Measurements from ENCODE around the gene DOCK6.

The DOCK6 gene

DNA sequence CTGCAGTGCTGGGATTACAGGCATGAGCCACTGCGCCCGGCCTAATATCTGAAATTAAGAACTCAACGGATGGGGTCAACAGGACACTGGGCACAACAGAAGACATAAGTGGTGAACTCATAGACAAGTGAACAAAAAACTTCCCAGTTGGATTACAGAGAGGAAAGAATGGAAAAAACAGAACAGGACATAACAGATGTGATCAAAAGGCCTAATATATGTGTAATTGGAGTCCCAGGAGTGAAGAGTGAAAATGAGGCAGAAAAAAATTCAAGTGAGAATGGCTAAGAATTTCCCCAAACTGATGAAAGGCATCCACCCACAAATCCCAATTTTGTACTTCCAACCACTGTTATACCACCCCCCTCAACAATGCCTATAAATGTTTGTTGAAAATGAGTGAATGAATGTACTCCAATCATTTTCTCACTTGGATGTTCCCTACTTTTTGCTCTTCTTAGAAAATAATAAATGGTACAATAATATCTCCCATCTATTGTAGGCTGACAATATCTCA, 41.2 kb downstream of the DOCK6 start:
- no peak for TF ChIP-seq CTCF (IDR thresholded peaks at IDR 0.05; ENCODE audit: low read depth, low read length)
- no peak for DNase-seq (ENCODE audit: extremely low read depth, low read depth)

GRCh38 chr19:11214387-11214786, 47.9 kb downstream of the DOCK6 start:
- TF ChIP-seq CTCF (IDR thresholded peaks at IDR 0.05; ENCODE audit: low read depth, low read length): no peak
- no peak for DNase-seq (ENCODE audit: extremely low read depth, low read depth)

DNA sequence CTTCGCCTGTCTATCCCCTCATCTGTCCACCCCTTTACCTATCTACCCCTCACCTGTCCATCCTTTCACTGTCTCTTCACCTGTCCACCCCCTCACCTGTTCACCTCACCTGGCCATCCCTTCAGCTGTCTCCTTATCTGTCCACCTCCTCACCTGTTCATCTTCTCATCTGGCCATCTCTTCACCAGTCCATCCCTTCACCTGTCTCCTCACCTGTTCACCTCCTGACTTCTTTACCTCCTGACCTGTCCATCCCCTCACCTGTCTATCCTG, 51.7 kb downstream of the DOCK6 start:
- DNase-seq (ENCODE audit: extremely low read depth, low read depth): no peak
- no peak for TF ChIP-seq CTCF (IDR thresholded peaks at IDR 0.05; ENCODE audit: low read depth, low read length)

DNA sequence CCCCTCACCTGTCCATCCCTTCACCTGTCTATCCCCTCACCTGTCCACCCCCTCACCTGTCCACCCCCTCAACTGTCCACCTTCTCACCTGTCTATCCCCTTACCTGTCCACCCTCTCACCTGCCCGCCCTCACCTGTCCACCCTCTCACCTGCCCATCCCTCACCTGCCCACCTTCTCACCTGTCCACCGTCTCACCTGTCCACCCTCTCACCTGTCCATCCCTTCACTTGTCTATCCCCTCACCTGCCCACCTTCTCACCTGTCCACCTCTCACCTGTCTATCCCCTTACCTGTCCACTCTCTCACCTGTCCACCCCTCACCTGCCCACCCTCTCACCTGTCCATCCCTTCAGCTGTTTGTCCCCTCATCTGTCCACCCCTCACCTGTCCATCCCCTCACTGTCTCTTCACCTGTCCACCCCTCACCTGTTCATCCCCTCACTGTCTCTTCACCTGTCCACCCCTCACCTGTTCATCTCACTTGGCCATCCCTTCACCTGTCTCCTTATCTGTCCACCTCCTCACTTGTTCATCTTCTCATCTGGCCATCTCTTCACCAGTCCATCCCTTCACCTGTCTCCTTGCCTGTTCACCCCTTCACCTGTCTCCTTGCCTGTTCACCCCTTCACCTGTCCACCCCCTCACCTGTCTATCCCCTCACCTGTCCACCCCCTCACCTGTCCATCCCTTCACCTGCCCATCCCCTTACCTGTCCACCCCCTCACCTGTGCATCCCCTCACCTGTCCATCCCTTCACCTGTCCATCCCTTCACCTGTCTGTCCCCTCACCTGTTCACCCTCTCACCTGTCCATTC, 52.3 kb downstream of the DOCK6 start:
- no peak for TF ChIP-seq CTCF (IDR thresholded peaks at IDR 0.05; ENCODE audit: low read depth, low read length)
- DNase-seq (ENCODE audit: extremely low read depth, low read depth): no peak

GRCh38 chr19:11208561-11209471, 53.5 kb downstream of the DOCK6 start:
- no peak for DNase-seq (ENCODE audit: extremely low read depth, low read depth)
- TF ChIP-seq CTCF (IDR thresholded peaks at IDR 0.05; ENCODE audit: low read depth, low read length): no peak

DNA sequence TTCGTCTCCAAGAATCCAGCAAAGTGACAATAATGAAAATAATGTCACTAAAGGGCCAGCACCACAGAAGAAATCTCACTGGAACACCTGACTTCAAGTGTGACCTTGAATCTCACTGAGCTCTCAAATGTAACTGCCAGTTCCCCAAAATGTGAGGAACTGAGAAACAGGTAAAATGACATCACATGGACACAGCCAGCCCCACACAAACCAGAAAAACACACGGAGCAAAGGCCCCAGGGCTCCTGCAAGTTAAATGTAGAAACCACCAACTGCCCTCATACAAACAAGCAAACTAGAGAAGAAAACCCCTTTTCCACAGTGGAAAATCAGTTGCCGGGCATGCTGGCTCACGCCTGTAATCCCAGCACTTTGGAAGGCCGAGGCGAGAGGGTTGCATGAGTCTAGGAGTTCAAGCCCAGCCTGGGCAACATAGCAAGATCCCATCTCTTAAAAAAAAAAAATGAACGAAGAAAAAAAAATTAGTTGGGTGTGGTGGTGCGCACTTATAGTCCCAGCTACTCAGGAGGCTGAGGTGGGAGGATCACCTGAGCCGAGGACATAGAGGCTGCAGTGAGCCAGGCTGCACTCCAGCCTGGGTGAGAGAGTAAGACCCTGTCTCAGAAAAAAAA, 56.3 kb downstream of the DOCK6 start:
- no peak for TF ChIP-seq CTCF (IDR thresholded peaks at IDR 0.05; ENCODE audit: low read depth, low read length)
- no peak for DNase-seq (ENCODE audit: extremely low read depth, low read depth)
